ENCODE measurements around the gene WNT3A.

DNA sequence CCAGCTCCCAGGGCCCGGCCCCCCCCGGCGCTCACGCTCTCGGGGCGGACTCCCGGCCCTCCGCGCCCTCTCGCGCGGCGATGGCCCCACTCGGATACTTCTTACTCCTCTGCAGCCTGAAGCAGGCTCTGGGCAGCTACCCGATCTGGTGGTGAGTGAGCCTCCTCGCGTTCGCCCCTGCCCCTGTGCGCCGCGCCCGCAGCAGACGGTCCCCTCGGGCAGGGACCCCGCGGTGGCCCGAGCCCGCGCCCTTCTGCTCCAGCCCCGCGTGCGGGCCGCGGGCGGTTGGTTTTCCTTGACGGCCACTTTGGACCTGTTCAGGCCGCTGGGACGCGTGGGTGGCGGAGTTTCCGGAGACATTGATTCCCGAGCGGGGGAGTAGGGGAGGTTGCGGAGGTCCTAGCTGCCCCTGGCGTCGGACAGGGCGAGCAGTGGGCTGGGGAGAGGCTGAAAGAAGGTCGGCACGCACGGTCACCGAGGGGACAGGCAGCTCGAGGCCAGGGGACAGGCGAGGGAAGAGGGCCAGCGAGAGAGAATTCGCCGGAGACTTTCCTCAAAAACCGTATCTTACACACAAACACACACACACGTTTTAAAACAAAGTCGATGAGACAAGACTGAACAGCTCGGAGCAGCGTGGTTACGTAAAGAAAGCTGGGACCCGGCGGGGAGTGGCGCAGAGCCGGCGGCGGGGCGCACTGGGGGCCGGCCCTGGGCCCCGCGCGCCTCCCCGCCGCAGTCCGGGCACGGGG is 427 bp downstream of the WNT3A start:
- peak; percentile 84 for TF ChIP-seq EZH2 (IDR thresholded peaks at IDR 0.05; ENCODE audit: borderline replicate concordance, low read length)
- TF ChIP-seq, protein P1, sequence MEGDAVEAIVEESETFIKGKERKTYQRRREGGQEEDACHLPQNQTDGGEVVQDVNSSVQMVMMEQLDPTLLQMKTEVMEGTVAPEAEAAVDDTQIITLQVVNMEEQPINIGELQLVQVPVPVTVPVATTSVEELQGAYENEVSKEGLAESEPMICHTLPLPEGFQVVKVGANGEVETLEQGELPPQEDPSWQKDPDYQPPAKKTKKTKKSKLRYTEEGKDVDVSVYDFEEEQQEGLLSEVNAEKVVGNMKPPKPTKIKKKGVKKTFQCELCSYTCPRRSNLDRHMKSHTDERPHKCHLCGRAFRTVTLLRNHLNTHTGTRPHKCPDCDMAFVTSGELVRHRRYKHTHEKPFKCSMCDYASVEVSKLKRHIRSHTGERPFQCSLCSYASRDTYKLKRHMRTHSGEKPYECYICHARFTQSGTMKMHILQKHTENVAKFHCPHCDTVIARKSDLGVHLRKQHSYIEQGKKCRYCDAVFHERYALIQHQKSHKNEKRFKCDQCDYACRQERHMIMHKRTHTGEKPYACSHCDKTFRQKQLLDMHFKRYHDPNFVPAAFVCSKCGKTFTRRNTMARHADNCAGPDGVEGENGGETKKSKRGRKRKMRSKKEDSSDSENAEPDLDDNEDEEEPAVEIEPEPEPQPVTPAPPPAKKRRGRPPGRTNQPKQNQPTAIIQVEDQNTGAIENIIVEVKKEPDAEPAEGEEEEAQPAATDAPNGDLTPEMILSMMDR (conservative IDR thresholded peaks at IDR 0.05 in 1 of 2, IDR thresholded peaks at IDR 0.05 in 1 of 2; ENCODE audit: extremely low read depth in 1 of 2, insufficient read depth in 1 of 2, low read depth in 1 of 2, low read length in 2 of 2), result no peak
